ENCODE results near the gene IFT57. TPM values are rescaled to one million over a fixed set of nuclear protein-coding genes. Genes with fewer than 3 reads are reported as not detected.

Gene IFT57
- total RNA-seq, 1 experiment from 2014 or later: 17.6 TPM

- BruUV-seq (replicated peaks): no TSS peak
- ChIA-PET POLR2A (no interaction called here), CTCF (no interaction called here)
- peaks cover 6% of the 10 kb centered on the region; the same call in 1 of the 2 replicates for H3K9me3 ChIP-seq
- DNase-seq: no peak
- peaks cover 10% of the 10 kb centered on the region for H3K4me1 Mint-ChIP-seq (ENCODE audit: low read depth, unreplicated experiment)
- H3K4me1 ChIP-seq: peaks cover 23% of the 10 kb centered on the region
- no peak for TF ChIP-seq CTCF (IDR thresholded peaks at IDR 0.05; ENCODE audit: insufficient read depth in 1 of 2, low read depth in 1 of 2, low read length in 1 of 2, severe bottlenecking in 1 of 2, unreplicated experiment in 1 of 2)
- no peak overlapping the region for H3K4me3 Mint-ChIP-seq (ENCODE audit: unreplicated experiment)
- no peaks in the 10 kb centered on the region for H3K9me3 Mint-ChIP-seq (ENCODE audit: unreplicated experiment)
- intact Hi-C loops (cut with micrococcal nuclease; ENCODE audit: unreplicated experiment): no loop called here
- H3K27ac Mint-ChIP-seq (ENCODE audit: unreplicated experiment): no peak overlapping the region
- no peaks in the 10 kb centered on the region for H3K27me3 ChIP-seq (replicated peaks; ENCODE audit: control insufficient read depth, insufficient read depth, low read length)
- H3K36me3 Mint-ChIP-seq (ENCODE audit: insufficient read depth, unreplicated experiment): no peaks in the 10 kb centered on the region
- H3K4me3 ChIP-seq (ENCODE audit: low read depth, low read length): no peak overlapping the region
- no peaks in the 10 kb centered on the region for H3K27me3 Mint-ChIP-seq (ENCODE audit: insufficient read depth, unreplicated experiment)
- no peaks in the 10 kb centered on the region for H3K36me3 ChIP-seq (ENCODE audit: control insufficient read depth, insufficient read depth, low read length)
Observed at GRCh38 chr3:108191394-108191793, 30.8 kb downstream of the IFT57 start.

DNA sequence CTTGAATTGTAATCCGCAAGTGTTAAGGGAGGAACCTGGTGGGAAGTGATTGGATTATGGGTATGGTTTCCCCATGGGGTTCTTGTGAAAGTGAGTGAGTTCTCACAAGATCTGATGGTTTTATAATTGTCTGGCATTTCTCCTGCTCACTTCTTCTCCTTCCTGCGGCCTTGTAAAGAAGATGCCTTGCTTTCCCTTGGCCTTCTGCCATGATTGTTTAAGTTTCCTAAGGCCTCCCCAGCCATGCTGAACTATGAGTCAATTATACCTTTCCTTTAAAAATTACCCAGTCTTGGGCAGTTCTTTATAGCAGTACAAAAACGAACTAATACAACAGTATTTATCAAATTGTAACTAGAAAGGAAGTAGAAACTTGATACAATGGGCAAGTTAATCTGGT is 31.9 kb downstream of the IFT57 start:
- peak overlapping the region; percentile 54 for H3K27ac Mint-ChIP-seq (ENCODE audit: unreplicated experiment)
- H3K27me3 Mint-ChIP-seq (ENCODE audit: insufficient read depth, unreplicated experiment): no peaks in the 10 kb centered on the region
- intact Hi-C loops (cut with micrococcal nuclease; ENCODE audit: unreplicated experiment): no loop called here

DNA sequence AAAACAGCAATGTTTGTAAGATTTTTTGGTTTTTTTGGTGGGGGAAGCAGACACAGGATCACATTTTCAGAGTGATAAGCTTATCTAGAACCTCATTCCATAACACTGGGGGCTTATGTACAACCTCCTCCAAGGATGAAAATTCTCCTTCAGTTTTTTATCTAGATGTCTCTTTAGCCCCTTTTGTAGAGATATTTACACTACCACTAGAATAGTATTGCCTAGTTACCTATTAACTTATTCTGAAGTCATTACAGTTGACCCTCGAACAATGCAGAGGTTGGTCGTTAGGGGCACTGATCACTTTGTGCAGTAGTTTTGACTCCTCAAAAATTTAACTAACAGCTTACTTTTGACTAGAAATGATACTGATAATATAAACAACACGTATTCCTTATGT is 32.8 kb downstream of the IFT57 start:
- Histone ChIP-seq H3K27me3 (replicated peaks; ENCODE audit: control insufficient read depth, insufficient read depth, low read length) (no peaks in the 10 kb centered on the region), H3K4me1 (peaks cover 23% of the 10 kb centered on the region), H3K4me3 (ENCODE audit: low read depth, low read length) (no peak overlapping the region), H3K36me3 (ENCODE audit: control insufficient read depth, insufficient read depth, low read length) (no peaks in the 10 kb centered on the region), H3K9me3 (peaks cover 3% of the 10 kb centered on the region; the same call in 1 of the 2 replicates)
- H3K4me1 Mint-ChIP-seq (ENCODE audit: low read depth, unreplicated experiment): peaks cover 10% of the 10 kb centered on the region
- TF ChIP-seq CTCF (IDR thresholded peaks at IDR 0.05; ENCODE audit: insufficient read depth in 1 of 2, low read depth in 1 of 2, low read length in 1 of 2, severe bottlenecking in 1 of 2, unreplicated experiment in 1 of 2): peak; percentile 9 to 13
- no peaks in the 10 kb centered on the region for H3K36me3 Mint-ChIP-seq (ENCODE audit: insufficient read depth, unreplicated experiment)
- no TSS peak for BruUV-seq (replicated peaks)
- H3K27ac Mint-ChIP-seq (ENCODE audit: unreplicated experiment): peak overlapping the region; percentile 54
- CTCF ChIA-PET: no interaction called here
- no peaks in the 10 kb centered on the region for H3K9me3 Mint-ChIP-seq (ENCODE audit: unreplicated experiment)
- peak; percentile 12 to 31 for DNase-seq
- intact Hi-C loops (cut with micrococcal nuclease; ENCODE audit: unreplicated experiment): loop anchor here (1.0 kb wide), 1 partner anchor 33 kb away; the partner anchor contains the start of gene IFT57
- no peak overlapping the region for H3K4me3 Mint-ChIP-seq (ENCODE audit: unreplicated experiment)
- no peaks in the 10 kb centered on the region for H3K27me3 Mint-ChIP-seq (ENCODE audit: insufficient read depth, unreplicated experiment)
- POLR2A ChIA-PET: no interaction called here

More for the DNA sequence above, 31.9 kb downstream of the IFT57 start:
- Histone ChIP-seq H3K27me3 (replicated peaks; ENCODE audit: control insufficient read depth, insufficient read depth, low read length) (no peaks in the 10 kb centered on the region), H3K4me1 (peaks cover 23% of the 10 kb centered on the region), H3K9me3 (peaks cover 6% of the 10 kb centered on the region; the same call in 1 of the 2 replicates), H3K4me3 (ENCODE audit: low read depth, low read length) (no peak overlapping the region), H3K36me3 (ENCODE audit: control insufficient read depth, insufficient read depth, low read length) (no peaks in the 10 kb centered on the region)
- peaks cover 10% of the 10 kb centered on the region for H3K4me1 Mint-ChIP-seq (ENCODE audit: low read depth, unreplicated experiment)
- H3K36me3 Mint-ChIP-seq (ENCODE audit: insufficient read depth, unreplicated experiment): no peaks in the 10 kb centered on the region
- no peaks in the 10 kb centered on the region for H3K9me3 Mint-ChIP-seq (ENCODE audit: unreplicated experiment)
- TF ChIP-seq CTCF (IDR thresholded peaks at IDR 0.05; ENCODE audit: insufficient read depth in 1 of 2, low read depth in 1 of 2, low read length in 1 of 2, severe bottlenecking in 1 of 2, unreplicated experiment in 1 of 2): no peak
- no TSS peak for BruUV-seq (replicated peaks)
- POLR2A ChIA-PET: no interaction called here
- no peak overlapping the region for H3K4me3 Mint-ChIP-seq (ENCODE audit: unreplicated experiment)
- no peak for DNase-seq
- CTCF ChIA-PET: no interaction called here
